HL-60 (cell line): ENCODE results near the gene PER1.

Experiments
- DNase-seq, 2 experiments: peaks; one replicate each; pipeline ENCODE4 v3.0.0-alpha.2; 2010 to 2020; ENCODE audit warnings: low read depth in 1 of 2, low spot score in 1 of 2
- H3K27ac ChIP-seq: fragments of 250-450 bp; sonication (Bioruptor Pico); replicated peaks from 2 replicates; pipeline ENCODE4 v1.5.1; 2020; ENCODE audit warnings: mild to moderate bottlenecking, moderate library complexity
- H3K27me3 ChIP-seq: fragments of 250-450 bp; sonication (Bioruptor Pico); 2 replicates; pipeline ENCODE4 v1.5.1; 2021; ENCODE audit warnings: mild to moderate bottlenecking, moderate library complexity; ENCODE audit not compliant: insufficient read depth, poor library complexity, severe bottlenecking
- H3K4me3 ChIP-seq: replicated peaks from 2 replicates; pipeline ENCODE4 v1.5.1; 2011; ENCODE audit warnings: mild to moderate bottlenecking, control low read depth, low read length; ENCODE audit not compliant: insufficient read depth
- GABPA ChIP-seq: IDR thresholded peaks from 2 replicates; pipeline ENCODE4 v1.6.1; 2012; ENCODE audit warnings: low read depth
- POLR2AphosphoS5 ChIP-seq: IDR thresholded peaks from 2 replicates; pipeline ENCODE4 v1.6.1; 2012; ENCODE audit warnings: low read depth
- SPI1 ChIP-seq: IDR thresholded peaks from 2 replicates; pipeline ENCODE4 v1.6.1; 2012; ENCODE audit warnings: low read depth, mild to moderate bottlenecking, borderline replicate concordance
- TF ChIP-seq, protein P1 (sequence below): IDR thresholded peaks from one replicate; pipeline ENCODE4 v1.5.1; 2011; ENCODE audit warnings: low read length, control low read depth, inconsistent platforms; ENCODE audit not compliant: insufficient read depth
- TF ChIP-seq, protein P2 (sequence below): IDR thresholded peaks from 2 replicates; pipeline ENCODE4 v1.6.1; 2012; ENCODE audit warnings: low read depth; ENCODE audit not compliant: insufficient replicate concordance

The PER1 gene

DNA sequence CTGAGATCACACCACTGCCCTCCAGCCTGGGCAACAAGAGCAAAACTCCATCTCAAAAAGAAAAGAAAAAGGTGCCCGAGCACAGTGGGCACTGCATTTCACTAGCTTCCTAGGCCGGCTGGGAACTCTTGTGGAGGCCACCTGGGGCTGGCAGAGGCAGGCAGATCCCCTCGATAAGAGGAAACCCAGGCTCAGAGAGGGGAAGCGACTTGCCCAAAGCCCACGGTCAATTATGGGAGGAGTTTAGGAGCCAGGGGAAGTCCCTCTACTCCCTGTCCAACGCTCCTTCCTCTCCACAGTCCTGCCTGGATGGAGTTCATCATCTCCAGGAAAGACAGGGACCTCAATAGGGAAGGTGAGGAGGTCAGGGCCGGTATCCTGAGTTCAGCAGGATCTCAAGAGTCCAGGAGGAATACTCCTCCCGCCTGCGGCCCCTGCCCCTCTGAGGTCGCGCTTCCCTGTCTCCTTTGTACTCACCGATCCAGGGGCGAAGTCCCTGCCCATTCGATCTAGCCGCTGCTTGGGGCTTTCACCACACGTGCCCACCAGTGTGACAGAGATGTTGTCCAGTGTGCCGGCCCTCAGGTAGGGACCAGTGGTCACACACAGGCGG lies 34.7 kb downstream of the PER1 start:
- Histone ChIP-seq H3K27me3 (peaks cover under 1% of the 10 kb centered on the region), H3K4me3 (peak overlapping the region; percentile 65), H3K27ac (no peak overlapping the region)
- no peak for DNase-seq
- no peak for TF ChIP-seq SPI1
- TF ChIP-seq, protein P1, sequence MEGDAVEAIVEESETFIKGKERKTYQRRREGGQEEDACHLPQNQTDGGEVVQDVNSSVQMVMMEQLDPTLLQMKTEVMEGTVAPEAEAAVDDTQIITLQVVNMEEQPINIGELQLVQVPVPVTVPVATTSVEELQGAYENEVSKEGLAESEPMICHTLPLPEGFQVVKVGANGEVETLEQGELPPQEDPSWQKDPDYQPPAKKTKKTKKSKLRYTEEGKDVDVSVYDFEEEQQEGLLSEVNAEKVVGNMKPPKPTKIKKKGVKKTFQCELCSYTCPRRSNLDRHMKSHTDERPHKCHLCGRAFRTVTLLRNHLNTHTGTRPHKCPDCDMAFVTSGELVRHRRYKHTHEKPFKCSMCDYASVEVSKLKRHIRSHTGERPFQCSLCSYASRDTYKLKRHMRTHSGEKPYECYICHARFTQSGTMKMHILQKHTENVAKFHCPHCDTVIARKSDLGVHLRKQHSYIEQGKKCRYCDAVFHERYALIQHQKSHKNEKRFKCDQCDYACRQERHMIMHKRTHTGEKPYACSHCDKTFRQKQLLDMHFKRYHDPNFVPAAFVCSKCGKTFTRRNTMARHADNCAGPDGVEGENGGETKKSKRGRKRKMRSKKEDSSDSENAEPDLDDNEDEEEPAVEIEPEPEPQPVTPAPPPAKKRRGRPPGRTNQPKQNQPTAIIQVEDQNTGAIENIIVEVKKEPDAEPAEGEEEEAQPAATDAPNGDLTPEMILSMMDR, result no peak
- no peak for TF ChIP-seq POLR2AphosphoS5
- no peak for TF ChIP-seq GABPA
- TF ChIP-seq, protein P2, sequence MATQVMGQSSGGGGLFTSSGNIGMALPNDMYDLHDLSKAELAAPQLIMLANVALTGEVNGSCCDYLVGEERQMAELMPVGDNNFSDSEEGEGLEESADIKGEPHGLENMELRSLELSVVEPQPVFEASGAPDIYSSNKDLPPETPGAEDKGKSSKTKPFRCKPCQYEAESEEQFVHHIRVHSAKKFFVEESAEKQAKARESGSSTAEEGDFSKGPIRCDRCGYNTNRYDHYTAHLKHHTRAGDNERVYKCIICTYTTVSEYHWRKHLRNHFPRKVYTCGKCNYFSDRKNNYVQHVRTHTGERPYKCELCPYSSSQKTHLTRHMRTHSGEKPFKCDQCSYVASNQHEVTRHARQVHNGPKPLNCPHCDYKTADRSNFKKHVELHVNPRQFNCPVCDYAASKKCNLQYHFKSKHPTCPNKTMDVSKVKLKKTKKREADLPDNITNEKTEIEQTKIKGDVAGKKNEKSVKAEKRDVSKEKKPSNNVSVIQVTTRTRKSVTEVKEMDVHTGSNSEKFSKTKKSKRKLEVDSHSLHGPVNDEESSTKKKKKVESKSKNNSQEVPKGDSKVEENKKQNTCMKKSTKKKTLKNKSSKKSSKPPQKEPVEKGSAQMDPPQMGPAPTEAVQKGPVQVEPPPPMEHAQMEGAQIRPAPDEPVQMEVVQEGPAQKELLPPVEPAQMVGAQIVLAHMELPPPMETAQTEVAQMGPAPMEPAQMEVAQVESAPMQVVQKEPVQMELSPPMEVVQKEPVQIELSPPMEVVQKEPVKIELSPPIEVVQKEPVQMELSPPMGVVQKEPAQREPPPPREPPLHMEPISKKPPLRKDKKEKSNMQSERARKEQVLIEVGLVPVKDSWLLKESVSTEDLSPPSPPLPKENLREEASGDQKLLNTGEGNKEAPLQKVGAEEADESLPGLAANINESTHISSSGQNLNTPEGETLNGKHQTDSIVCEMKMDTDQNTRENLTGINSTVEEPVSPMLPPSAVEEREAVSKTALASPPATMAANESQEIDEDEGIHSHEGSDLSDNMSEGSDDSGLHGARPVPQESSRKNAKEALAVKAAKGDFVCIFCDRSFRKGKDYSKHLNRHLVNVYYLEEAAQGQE, result no peak

DNA sequence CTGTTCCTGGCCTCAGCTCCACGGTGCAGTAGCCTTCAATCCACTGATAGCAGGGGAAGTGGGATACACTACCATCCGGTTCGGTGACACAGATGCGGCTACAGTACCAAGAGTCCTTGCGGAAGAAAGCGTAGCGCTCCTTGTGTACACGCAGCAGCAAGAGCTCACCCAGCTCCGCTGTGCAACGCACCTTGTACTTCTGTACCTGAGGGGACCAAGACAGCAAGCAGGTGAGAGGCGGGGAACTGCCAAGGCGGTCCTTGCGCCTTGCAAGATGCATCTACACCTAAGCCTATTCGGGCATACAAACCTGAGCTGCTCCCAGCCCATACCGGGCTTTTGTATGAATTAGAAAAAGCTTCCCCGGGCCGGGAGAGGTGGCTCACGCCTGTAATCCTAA lies 35.4 kb downstream of the PER1 start:
- no peak overlapping the region for H3K27ac ChIP-seq
- DNase-seq, result no peak
- no peaks in the 10 kb centered on the region for H3K27me3 ChIP-seq
- H3K4me3 ChIP-seq, result no peak overlapping the region
- TF ChIP-seq, protein P2, result no peak
- TF ChIP-seq GABPA (no peak), POLR2AphosphoS5 (no peak)

DNA sequence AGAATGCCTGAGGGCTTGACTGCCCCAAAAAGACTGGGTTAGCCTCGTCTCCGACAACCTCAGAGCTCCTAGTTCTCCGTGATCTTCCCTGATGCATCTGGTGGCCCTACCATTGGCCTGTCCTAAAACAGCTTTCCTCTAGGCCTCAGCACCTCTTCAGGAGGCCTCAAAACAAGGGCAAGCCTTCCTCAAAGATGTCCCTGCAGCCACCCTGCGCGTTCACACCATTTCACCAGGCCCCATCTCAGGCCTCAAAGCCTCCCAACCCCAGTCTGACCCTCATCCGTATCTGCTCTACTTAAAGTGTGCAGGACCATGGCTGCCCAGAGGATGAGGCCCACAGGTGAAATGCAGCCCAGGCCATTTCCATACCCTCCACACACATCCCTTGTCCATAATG lies 41.3 kb downstream of the PER1 start:
- H3K27me3 ChIP-seq, result no peaks in the 10 kb centered on the region
- TF ChIP-seq GABPA (no peak), SPI1 (no peak), POLR2AphosphoS5 (no peak)
- TF ChIP-seq, protein P1, result no peak
- TF ChIP-seq, protein P2, result no peak
- no peak overlapping the region for H3K27ac ChIP-seq
- DNase-seq, result no peak
- no peak overlapping the region for H3K4me3 ChIP-seq
